Cardiac atrium fibroblast (primary cell): ENCODE data around the gene PSRC1. TPM values are rescaled to one million over a fixed set of nuclear protein-coding genes. Genes with fewer than 3 reads are reported as not detected.

ENCODE experiments used
- total RNA-seq: library from RNA; depleted of rRNA; stranded (reverse); fragments of >200 nt; gene quantifications from 2 replicates; pipeline ENCODE4 v1.2.3, GENCODE V29; 2015

PSRC1 gene
- total RNA-seq: 13.9 and 18.4 TPM in 2 replicates

DNA sequence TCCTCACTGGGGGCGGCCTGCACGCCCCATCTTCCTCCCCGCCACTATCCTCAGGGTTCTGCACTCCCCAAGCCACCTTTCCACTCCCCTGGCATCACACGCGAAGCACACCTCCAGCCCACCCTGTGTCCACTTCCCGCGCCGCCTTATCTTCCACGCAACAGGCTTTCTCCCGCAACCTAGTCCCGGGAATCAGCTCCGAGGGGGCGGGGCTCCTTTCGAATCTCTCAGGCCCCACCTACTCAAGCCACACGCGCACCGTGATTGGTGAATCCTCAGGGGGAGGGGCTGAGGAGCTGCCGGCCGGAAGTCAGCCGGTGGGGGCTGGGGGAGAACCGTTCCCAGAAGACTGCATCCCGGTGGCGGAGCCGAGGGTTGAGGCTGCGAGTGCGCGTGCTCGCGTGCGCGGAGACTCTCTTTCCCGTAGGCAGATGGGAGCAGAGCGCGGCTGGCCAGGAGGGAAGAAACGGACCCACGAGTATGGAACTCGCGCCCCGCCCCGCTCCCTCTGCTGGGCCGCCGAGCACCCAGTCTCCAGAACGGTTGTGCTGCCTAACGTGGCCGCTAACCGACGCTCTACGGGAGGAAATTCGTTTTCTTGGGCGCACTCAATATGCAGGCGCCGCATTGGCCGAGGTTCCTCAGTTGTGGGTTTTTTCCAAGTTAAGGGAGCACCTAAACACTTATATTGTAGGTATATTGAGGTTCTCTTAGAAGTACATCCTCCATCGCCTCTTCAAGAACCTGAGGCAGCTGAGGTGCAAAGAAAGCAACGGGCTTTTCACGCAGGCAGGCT, at the start of gene PSRC1:
PSRC1 (minus strand) TSS at position 194 of the 796 bp plus-strand sequence.

DNA sequence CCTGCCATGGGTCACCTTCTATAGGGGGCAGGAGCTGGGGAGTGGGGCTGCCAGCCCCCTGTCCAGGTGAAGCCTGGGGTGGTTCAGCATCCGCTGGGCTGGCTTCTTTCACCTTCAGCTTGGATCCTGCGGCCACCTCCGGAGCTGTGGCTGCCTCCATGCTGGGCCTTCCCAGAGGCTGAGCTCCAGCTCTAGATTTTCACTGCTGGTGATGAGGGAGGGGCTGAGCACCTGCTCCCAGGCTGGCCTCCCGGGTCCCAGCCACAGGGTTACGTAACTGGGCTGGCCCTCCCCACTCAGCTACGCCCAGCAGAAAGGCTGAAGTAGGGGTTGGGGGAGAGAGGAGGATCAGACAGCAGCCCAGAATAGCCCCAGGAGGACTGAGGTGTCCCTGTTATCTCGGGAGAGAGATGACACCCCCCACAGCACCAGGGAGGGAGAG, 23.9 kb upstream of the PSRC1 start, which contains the start of gene MYBPHL:
MYBPHL (minus strand) TSS at position 180 of the 442 bp plus-strand sequence; CDS start at position 160, 20 bp downstream.

DNA sequence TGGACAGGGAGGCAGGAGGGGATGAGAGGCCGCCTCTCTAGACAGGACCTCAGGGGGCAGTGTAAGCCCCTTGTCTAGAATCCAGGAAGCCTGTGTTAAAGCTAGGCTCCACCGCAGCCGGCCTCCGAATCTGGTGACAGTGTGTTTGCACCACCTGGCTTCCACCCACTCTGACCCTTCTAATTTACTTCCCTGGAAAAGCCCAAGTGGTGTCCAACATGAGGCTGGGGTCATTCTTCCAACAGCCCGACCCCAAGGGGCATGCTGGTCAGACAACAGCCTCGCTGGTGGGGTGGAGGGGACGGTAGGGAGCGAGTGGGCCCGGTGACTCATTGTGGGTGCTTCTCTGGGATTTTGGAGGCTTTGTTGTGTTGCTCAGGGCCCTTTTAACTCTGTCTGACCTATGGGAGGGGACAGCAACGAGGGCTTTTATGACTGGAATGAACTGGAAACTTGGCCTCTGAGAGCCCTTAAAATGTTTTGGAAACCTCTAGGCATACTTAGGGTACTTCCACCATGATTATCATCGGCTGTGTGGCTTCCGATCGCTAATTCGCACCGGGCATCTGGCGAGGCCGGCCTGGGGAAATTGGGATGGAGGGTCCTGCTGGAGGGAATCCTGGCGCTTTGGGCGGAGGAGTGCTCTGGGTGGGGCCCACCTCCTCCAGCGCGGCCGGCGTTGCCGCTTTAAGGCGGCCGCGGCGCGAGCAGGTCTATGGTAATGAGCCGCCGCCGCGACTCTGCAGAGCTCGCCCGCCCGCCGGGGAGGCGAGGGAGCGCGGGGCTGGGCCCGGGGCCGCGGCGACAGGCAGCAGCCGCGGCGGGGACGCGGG, 33.9 kb downstream of the PSRC1 start, which contains the start of gene CELSR2:
CELSR2 (plus strand) TSS at position 743 of the 833 bp plus-strand sequence. CDS start 541 bp downstream, outside the sequence.

Other genes starting within 250 kb of the PSRC1 start
- 8.6 and 10.3 TPM in 2 replicates for gene WDR47, start 241.0 kb downstream of the PSRC1 start, total RNA-seq
- gene TAF13, start 207.1 kb downstream of the PSRC1 start, total RNA-seq: 46.2 and 65.3 TPM in 2 replicates
- 18.8 and 20.2 TPM in 2 replicates for gene TMEM167B, start 192.4 kb downstream of the PSRC1 start, total RNA-seq
- gene ELAPOR1, start 169.0 kb downstream of the PSRC1 start, total RNA-seq: 1.8 TPM in 1 of 2 replicates, not detected in the other
- gene SARS1, start 69.2 kb downstream of the PSRC1 start, total RNA-seq: 204 and 220 TPM in 2 replicates
- gene CELSR2, start 33.6 kb downstream of the PSRC1 start, total RNA-seq: 0.72 and 1.5 TPM in 2 replicates
- gene MYBPHL, start 23.9 kb upstream of the PSRC1 start, total RNA-seq: not detected in 2 replicates
- 2.3 and 10.0 TPM in 2 replicates for gene SORT1, start 114.8 kb upstream of the PSRC1 start, total RNA-seq
- gene PSMA5, start 143.3 kb upstream of the PSRC1 start, total RNA-seq: 34.7 and 41.5 TPM in 2 replicates
- gene SYPL2, start 183.4 kb upstream of the PSRC1 start, total RNA-seq: under 0.01 TPM in 2 replicates
- gene ATXN7L2, start 200.8 kb upstream of the PSRC1 start, total RNA-seq: 3.1 and 4.7 TPM in 2 replicates
- 6.5 and 7.8 TPM in 2 replicates for gene CYB561D1, start 210.9 kb upstream of the PSRC1 start, total RNA-seq
- 0.36 and 1.6 TPM in 2 replicates for gene AMIGO1, start 226.6 kb upstream of the PSRC1 start, total RNA-seq